ENCODE data around the gene CPNE5.
A peak's percentile ranks its signal among the peaks of the same experiment; 100 is the strongest.

Gene CPNE5

DNA sequence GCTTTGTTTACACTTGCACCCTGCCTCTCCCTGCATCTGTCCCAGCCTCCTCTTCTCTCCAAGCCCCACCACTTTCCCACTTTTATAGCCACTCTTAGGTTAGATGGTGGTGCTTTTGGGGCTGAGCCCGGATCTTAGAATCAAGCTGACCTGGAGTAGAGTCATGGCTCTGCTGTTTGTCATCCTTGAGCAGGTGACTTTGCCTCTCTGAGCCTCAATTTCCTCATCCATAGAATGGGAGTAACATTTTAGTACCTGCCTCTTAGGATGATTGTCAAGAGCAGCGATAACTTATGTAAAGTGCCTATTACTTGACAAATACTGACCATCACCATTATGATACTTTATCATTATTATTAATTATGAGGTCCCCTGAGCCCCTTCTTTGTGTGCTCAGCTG, 48.2 kb downstream of the CPNE5 start:
- no peak for DNase-seq

DNA sequence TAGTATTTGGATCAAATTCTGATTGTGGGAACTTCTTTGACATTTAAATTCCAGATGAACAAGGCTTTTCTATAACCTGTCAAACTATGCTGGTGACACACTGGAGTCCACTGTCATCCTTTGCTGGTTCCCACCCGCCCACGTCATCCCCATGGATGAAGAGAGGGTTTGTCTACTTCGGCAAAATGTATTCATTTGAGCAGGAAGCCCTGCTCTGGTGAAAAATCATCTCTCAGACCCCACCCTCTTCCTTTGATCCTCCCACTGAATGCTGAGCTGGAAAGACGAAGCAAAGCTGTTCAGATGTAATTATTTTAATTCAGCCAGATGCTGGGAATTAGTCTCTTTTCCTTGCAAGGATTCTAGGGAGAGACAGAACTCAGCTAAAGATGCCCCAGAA, 50.5 kb downstream of the CPNE5 start:
- DNase-seq, result peak in 3 of 4 experiments; percentile 19 to 26 (median 23)

DNA sequence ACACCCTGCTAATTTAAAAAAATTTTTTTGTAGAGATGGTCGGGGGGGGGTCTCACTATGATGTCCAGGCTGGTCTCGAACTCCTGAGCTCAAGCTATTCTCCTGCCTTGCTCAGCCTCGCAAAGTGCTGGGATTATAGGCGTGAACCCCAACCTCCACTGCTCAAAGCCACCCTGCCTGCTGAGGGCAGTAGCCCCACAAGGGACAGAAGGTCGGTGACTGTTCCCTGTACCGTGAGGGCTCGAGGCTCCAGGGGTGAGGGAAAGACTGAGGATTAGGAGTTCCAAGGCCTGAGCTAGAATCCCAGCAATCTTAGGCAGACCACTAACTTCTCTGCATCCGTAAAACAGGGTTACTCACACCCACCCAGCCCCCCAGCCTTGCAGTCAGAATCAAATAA, 51.1 kb downstream of the CPNE5 start:
- DNase-seq, result no peak

DNA sequence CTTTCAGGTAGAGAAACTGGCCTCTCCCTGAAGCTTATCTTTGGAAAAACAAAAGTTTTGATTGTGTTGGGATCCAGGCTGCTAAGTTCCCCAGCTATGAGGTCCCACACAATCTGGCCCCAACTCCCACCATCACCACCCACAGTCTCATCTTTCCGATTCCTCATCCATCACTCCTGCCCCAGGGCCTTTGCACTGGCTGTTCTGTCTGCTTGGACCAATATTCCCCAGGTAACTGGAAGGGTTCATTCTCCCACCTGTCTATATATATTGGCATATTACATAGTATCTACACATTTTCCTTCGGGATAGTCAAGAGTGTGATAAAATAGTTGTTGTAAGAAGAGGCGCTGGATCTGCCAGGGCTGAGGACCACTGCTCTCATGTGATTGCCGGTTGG, 52.0 kb downstream of the CPNE5 start:
- DNase-seq, result no peak

DNA sequence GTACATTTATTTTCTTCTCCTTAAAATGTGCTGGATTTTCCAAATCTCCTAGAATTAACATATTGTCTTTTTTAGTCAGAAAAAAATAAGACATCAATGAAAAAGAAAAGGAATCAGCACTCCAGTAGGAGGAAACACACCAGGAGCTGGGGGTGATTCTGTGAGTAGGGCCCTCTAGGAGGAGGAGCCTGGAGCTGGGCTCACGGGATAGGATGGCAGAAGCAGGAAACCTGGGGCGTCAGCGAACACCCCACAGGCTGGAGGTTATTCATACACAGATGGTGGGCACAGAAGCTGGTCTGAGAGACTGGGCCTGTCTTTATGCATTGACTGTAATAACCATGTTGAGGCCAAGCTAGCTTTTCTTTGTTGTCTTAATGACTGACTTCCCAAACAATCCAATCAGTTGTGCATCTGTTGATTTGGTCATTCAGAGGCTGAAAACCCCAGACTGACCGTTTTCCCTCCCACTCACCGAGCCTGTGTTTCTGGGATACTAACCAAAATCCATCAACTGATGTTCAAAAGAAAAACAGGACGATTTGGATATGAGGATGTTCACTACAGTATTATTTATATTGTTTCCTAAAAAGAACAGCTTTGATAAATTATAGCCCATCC, 53.1 kb downstream of the CPNE5 start:
- no peak for DNase-seq

DNA sequence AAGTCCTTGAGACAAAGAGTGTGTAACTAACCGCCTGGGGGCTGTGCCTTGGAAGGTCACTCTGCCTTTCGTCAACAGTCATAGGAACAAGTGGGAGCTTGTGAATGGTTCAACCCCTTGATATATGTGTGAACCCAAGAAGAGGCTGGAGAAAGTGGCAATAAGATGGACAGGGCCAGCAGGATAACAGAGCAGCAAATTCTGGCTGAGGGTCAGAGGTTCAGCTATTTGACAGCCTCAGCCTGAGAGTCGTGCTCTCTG, 54.9 kb downstream of the CPNE5 start:
- no peak for DNase-seq

DNA sequence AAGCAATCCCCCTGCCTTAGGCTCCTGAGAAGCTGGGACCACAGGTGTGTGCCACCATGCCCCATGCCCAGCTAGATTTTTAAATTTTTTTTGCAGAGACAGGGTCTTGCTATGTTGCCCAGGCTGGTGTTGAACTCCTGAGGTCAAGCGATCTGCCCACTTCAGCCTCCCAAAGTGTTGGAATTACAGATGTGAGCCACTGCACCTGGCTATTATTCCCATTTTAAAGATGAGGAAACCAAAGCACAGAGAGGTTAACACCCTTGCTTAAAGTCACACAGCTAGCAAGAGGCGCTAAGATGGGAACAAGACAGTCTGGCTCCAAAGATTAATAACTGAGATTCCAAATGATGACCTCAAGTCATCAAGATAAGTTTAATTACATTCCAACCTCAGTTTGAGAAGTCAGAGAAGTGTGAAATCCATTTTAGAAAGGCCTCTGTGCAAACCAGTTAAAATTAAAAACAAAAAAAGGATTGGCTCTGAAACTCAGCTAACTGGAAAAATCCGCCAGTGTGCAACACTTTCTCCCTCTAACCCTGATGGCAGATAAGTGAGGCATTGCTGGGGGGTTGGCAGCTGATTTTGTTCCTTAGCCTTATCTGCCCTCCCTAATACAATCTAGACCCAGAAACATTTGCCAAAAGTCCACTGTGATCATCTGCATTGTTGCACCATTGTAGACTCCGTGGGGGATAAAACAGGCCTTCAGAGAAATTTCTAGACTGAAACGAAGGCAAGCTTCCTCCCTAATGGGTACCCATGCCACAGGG, 55.5 kb downstream of the CPNE5 start:
- DNase-seq, result no peak

DNA sequence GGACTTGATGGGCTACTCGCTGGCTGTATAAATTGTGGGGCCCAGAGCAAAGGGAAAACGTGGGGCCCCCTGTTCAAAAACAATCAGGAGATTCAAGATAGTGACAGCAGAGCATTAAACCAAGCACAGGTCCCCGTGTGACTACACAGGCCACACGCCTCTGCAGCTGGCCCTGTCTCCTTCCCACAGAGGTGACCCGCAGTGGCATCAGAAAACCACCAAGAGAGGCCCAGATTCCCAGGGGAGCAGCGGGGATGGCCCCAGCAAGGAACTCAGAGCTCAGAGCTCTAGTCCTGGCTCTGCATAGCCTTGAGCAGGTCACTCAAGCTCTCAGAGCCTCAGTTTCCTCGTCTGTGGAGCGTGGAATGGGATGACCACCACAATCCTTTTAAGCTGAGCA, 57.6 kb downstream of the CPNE5 start:
- no peak for DNase-seq

DNA sequence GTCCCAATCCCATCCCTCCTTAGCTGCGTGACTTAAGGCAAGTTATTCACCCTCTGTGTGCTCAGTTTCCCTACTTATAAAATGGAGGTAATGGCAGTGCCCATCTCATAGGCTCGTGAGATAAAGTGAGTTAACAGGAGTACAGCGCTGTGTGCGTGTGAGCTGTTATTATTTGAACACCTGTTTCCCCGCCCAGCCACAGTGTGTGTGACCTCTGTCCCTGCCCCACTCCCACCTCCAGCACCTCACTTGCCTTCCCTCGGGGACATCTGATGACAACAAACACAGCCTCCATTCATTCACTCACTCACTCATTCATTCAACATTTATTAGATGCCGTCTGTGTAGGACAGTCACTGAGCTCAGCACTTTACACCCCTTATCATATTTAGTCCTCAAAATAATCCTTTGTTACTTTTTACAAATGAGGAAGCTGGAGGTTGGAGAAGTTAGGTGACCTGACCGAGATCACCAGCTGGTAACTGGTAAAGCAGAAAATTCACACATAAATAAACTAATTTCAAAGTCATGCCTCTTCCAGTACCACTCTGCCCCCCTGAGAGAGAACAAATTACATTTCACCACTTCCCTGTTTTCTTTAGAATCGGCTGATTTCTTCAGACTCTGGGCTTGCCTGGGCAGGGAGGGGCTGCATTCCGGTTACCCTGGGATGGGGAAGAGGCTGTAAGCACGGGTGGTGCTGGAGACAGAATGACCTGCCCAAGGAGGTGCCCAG, 58.6 kb downstream of the CPNE5 start:
- peak; percentile 31 to 71 (median 60) for DNase-seq

DNA sequence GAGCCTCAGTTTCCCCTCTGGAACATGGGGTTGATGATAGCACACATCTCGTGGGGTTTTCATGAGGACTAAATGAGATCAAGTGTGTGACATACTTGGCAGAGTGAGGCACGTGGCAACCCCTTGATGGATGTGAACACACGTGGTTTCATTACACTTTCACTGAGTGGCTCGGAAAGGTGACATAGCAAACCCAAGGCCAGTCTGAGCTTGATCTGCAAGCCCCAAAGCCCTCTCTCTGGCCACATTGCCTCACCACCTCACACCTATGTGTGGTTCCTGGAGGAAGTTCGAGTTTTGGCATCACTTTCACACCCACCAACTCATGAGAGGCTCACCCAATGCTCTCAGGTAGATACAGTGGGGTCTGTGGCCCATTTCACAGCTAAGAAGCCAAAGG, 60.0 kb downstream of the CPNE5 start:
- no peak for DNase-seq

DNA sequence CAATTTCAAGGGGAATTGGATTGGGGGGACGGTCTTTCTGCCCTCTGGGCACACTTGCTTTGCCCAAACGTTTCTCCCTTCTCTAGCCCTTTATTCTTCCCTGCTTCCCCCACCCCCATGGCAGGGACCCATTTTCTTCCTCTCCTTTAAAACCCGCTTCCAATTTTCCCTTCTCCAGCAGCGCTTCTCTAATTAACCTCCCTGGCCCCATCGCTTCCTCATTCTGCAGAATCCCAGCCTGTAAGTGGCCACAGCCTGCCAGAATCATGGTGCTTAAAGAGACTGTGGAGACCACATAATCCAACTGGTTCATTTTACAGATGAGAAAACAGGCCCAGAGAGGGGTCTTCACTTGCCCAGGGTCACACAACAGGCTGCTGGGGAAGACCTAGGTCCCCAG, 61.4 kb downstream of the CPNE5 start:
- peak; percentile 57 to 76 (median 69) for DNase-seq

DNA sequence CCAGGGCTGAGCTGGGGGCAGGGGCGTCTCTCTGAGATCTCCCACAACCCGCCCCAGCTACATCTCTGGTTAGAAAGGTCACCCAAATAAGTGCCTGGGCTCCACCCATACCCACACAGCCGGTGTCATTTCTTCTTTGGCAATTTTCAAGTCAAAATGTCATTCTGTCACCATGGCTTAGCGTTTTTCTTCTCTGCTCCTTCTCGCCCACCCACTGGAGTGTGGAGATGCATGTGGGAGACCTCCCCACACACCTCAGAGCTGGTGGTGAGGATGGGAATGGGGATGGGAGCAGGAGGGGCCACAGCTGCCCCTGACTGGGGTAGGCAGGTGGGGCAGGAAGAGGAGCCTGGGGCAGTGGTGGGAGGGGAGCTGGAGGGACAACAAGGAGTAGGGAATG, 63.1 kb downstream of the CPNE5 start:
- no peak for DNase-seq

DNA sequence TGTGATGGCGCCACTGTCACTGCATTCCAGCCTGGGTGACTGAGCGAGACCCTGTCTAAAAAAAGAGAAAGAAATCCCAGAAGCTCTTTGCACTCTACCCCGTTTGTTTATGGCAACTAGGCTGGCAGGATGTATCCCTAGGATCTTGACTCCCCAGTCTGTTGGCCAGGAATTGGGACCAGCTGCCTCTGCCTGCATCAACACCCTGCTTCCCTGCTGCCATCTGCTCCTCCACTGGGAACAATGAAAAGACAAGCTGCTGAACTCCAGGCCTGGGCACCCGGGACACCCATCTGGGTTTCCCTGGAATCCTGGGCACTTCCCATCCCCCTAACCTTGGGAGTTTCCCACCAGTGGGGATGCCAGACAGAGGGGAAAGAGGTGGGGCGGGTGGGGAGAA, 64.9 kb downstream of the CPNE5 start:
- no peak for DNase-seq

DNA sequence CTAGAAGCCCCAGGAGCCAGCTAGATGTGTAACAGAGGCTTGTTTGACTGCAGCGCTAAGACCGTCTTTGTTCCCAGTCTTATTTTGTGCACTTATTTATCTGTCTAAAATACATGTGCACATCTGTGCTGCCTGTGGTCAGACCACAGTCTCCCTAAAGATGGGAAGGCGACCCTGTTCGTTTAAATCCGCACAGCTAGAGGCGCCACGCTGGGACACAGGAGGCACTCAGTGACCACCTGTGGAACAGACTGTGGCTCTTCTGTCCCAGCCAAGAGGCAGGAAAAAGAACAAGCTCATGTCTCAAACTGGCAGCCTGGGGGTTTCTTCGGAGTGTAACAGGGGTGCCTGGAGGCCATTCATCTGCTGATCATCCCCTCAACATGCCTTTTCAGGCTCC, 66.8 kb downstream of the CPNE5 start:
- DNase-seq, result no peak

DNA sequence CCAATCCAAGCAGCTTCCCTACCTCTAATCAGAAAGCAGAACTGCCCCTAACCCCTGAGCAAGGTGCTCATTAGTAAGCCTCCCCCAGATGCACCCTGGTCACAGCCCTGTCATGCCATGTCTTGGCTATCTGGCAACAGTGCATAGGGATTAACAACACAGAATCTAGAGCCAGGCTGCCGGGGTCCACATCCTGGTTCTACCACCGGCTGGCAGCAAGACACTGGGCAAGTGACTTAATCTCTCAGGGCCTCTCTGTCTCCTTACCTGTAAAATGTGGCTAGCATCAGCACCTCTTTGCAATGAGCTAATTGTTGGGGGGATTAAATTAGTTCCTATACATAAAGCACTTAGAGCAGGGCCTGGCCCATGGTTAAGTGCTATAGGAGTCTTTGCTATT, 68.1 kb downstream of the CPNE5 start:
- DNase-seq, result no peak

DNA sequence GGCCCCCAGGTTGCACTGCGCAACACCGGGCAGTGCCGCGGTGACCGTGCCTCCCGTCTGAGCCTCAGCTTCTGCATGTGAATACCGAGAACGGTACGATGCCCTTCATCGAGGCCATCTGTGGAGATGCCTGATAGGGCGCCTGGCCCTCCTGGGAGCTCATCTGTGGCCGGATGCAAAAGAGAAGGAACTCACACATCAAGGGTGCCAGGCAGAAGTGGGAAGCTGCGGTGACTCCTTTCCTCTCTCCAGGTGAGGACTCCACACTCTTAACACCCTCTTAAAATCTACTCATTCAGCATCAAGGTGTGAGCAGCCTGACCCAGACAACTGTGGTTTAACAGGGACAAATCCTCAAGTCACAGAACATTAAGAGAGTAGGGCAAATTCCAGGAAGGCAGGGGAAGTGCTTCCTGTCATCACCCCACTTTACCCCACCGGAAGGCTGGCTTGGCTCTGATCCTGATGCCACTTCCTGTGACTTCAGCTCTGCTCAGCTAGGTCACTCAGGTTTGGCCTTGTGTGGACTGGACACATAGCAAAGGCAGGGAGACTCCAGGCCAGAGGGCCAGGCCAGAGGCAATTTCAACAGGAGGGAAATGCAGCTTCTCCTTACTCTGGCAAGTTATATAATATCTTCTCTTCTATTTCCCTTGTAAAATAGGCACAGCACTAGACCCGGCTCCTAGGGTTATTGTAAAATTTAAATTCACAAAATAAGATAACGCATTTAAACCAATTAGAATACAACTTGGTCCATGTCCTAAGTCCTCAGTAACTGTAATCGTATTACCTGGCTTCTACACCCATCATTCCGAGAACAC, 69.4 kb downstream of the CPNE5 start:
- peak; percentile 29 to 48 (median 42) for DNase-seq

DNA sequence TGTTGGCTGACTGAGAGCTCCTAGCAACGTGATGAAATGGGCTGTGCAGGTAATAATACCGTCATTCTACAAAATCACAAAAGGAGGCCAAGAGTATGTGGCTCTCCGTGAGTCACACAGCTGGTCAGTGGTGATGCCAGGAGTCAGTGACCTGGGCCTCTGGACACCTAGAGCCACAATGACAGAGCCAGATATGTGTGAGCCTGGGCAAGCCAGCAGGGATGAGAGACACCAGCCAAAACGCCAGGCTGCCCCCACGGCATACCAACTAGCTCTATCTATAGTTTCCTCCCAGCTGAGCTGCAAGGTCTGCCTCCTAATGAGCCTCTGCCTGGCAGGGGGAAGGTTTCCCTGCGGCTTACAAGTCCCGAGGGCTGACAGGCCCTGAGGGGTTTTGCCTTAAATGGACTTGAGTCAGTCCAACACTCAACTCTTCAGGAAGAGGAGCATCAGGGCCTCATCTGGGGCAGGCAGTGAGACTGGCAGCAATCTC, 70.0 kb downstream of the CPNE5 start:
- DNase-seq, result peak in 1 of 4 experiments; percentile 12

DNA sequence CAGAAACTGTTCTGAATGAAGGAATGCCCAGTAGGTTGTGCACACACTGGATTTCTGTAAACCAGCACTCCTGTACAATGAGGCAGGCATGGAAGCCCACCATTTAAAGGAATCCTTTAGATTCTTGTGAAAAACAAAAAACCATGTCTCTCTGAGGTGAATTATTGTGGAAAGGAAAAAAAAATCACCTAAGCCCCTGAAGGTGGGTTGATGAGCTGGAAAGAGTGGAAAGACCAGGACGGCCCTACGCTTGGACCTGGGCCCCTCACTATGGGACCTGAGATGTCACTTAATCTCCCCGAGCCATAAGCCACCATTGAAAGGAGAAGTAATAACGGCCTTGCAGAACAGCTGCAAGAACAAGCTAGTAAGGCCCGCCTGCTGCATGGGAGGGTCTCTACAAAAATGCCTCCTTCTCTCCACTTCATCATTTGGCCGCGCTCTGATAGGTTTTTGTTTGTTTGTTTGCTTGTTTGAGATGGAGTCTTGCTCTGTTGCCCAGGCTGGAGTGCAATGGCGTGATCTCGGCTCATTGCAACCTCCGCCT, 72.8 kb downstream of the CPNE5 start:
- DNase-seq, result peak in 1 of 4 experiments; percentile 15

DNA sequence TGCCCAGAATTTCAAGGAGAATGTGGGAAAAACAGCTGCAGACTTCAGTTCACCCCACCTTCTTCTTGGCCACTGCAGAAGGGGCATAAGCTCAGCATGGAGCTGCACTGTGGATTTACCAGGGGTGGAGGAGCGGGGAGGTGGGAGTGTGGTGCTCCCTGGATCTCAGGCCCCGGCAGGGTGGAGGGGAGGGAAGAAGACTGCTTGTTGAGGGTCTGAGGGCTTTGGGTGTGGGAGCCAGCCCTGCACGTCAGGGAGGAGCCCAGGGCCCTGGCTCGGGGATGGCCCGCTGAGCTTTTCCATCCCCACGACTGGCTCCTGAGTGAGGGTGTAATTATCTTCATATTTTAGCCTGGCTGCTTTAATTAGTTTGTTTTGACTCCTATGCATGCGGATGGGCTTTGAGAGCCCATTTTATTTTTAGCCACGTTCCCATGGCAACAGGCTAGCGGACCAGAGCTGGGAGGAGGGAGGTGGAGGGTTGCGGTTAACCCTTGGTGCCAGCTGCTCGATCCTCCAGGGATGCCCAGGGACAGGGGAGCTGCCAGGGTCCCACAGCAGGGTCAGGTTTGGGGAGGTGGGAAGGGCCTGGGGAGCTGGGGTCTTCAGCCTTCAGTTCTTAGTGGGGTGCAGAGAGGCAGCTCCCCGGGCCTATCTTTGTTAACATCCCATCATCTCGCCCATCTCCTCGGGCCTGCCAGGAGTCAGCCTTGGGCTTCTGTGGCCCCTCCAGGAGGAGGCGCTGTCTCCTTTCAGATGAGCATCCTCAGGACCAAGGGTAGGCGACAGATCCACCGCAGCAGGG, 73.4 kb downstream of the CPNE5 start:
- peak; percentile 91 to 96 (median 92) for DNase-seq

DNA sequence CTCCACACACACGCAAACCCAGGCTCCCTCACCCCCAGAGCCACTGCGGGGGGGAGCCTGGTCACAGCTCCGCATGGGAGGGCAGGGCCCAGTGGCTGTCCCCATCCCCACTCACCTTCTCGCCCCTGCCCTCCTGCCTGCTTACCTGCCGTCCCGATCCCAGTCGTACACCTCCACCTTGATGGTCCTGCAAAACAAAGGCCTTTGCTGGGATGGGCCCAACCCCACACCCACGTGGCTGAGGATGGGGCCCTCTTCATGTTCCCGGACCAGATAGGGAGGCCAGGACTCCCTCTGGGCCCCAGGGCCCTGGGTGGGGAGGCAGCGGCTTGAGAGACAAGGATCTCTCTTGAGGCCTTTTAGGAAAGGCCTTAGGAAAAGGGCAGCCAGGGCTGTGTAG, 74.1 kb downstream of the CPNE5 start:
- no peak for DNase-seq

DNA sequence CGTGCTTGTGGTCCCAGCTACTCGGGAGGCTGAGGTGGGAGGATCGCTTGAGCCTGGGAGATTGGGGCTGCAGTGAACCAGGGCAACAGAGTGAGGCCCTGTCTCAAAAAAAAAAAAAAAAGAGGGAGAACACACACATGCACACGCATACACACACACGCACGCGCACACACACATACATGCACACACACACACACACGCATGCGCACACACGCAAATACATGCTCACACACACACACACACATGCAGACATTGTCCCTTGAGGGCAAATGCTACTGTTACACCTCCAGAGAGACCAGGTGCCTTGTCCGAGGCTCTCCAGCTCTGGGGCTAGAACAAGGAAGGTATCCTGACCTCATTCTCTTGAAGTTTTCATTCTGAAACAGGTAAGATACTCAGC, 77.1 kb downstream of the CPNE5 start:
- no peak for DNase-seq
